HG03575 (cell line): Measurements from ENCODE around the gene INPP5A.
"Not testable (repeated sequence)": the region's sequence is repeated elsewhere in the genome, so short reads cannot be mapped to it uniquely, and the experiment has no call there.

ENCODE experiments used
- ATAC-seq: cut with Tn5 transposase; IDR thresholded peaks from one replicate; pipeline ENCODE4 v1.9.1; 2021; ENCODE audit not compliant: unreplicated experiment, insufficient number of reproducible peaks, low FRiP score; ENCODE audit errors: extremely low read depth

INPP5A gene

DNA sequence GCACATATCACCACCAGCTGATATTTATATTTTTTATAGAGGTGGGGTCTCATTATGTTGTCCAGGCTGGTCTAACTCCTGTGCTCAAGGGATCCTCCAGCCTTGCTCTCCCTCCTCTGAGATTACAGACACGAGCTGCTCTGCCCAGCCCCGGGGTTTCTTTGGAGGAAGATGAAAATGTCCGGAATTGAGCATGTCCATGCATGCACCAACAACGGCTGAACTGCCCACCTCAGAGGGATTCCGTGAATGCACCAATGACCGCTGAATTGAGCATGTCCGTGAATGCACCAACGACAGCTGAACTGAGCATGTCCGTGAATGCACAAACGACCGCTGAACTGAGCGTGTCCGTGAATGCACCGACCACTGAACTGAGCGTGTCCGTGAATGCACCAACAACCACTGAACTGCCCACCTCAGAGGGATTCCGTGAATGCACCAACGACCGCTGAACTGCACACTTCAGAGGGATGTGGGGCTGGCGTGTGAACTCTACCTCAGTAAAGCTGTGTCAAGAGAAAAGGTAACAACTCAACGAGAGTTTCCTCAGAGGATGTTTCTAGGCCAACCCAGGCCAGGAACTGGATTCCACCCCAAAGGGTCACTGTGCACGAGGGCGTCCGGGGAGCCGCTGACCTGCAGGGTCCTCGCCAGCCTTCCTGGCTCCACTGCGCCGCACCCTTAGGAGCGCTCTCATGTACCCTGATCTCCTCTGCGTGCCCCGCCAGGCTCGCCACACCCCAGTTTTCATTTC, 34.9 kb upstream of the INPP5A start:
- no peak for ATAC-seq

DNA sequence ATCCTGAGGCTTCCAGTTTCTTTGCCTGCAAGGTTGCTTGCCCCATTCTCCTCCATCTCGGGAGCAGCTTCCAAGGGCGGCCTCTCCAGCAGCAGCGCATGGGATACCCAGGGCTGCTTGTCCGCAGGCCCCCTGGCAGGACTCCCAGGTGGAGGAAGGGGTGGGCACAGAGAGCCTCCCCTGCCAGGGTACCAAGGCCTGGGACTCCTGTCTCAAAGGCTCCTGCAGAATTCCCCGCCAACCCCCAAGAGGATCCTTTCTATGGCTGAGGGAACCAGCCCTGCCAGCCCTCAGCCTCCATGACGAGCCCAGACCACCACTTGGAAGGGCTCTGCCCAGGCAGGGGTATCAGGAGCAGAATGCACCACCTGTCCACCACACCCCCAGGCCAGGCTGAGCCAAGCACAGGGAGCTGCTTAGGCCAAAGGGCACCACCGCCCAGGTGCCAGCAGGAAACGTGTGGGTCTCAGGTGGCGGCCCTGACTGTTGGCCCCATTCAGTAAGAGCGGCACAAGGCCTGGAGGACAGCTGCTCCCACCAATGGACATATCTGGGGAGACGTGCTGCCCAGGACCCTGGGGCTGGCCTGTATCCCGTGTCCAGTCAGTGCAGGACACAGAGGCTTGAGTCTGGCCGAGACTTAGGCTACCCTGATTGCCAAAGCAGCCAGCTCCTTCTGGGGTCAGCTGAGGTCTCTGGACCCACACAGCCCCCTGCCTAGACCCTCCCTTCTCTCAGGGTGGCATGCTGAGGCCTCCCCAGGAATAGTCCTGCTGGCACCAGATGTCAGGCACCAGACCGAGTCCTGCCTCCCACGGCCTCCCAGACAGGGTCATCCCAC, 33.8 kb upstream of the INPP5A start:
- ATAC-seq, result no peak

DNA sequence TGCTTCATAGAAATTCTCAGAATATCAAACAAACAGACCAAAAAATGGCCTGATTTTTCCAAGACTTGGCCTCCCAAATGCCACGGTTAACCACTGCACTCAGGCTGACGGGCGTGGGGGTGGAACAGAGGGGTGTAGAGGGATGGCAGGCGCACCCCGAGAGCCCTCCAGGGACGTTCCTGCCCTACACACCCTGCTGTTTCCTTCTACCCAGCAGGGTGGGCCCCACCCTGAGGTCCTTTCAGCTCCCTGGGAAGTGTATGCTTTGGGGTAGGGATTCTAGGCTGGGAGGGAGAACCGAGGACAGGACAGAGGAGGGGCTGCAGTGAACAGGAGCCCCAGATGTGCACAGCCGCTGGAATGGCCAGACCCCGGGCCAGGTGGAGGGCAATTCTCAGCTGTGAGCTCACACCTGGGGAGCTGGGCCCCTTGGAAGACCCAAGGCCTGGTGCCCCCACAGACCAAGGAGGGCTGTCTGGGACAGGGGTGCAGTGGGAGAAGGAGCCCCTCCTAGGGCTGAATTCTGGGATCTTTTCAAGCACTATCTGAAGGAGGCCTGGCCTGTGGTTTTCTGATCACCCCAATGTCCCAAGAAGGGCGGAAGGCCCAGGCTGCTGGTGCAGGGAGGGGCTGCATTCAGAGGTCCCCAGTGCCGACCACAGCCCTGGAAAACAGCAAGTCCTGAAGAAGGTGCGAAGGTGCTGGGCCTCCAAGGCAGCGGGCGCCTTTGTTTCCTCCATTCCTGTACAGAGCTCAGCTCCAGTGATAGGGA, 32.9 kb upstream of the INPP5A start:
- ATAC-seq, result no peak

DNA sequence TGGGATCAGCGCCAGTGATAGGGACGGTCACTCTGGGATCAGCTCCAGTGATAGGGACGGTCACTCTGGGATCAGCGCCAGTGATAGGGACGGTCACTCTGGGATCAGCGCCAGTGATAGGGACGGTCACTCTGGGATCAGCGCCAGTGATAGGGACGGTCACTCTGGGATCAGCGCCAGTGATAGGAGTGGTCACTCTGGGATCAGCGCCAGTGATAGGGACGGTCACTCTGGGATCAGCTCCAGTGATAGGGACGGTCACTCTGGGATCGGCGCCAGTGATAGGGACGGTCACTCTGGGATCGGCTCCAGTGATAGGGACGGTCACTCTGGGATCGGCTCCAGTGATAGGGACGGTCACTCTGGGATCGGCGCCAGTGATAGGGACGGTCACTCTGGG, 32.0 kb upstream of the INPP5A start:
- not testable (repeated sequence) for ATAC-seq

DNA sequence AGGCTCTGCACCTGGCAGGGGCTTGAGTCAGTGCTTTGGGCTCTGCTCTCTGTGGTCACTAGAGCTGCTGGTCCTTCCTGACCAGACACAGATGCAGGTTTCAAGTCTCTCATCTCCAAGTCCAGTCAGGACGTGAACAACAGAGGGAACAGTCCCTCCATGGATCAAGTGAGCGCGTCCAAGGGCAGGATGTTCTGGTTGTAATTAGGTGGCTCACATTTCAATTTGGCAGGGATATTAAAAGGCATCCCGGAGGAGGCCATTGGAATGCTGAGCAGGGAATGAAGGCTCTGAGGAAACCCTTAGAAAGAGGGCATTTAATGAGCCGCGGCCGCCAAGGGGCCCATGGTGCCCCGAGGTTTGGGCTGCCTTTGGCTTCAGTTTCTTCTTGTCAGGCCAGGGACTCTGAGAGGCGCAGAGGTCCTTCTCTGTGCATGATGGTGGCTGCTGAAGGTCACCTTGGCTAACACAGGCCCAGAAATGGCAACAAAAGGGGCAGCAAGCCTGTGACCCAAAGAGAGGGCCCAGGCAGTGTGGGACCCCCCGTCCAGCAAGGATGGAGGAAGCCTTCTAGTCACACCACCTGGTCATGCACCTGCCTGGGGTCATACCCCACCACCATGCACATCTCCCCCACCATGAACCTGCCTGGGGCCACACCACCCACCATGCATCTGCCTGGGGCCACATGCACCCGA, 30.7 kb upstream of the INPP5A start:
- no peak for ATAC-seq

DNA sequence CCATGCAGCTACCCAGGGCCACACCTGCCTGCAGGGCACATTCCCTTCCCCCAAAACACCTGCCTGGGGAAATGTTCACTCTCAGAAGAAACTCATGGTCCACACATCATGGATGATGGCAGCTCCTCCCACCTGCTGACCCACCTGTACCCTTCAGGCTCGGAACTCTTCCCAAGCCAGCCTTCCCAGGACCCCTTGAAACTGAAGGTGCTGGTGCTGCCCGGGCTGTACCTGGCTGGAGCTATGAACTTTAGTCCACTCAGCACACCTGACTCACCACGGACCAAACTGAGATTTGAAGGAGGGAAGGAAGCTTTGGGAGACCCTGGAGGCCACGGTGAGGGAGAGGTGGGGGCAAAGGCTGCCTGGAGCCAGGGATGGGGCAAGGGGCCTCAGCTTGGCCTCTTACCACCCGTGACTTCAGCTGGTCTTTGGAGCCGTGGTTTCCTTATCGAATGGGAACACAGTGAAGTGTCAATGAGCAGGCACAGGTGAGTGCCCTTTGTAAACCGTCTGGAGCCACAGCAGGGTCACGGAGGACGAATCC, 30.1 kb upstream of the INPP5A start:
- no peak for ATAC-seq

DNA sequence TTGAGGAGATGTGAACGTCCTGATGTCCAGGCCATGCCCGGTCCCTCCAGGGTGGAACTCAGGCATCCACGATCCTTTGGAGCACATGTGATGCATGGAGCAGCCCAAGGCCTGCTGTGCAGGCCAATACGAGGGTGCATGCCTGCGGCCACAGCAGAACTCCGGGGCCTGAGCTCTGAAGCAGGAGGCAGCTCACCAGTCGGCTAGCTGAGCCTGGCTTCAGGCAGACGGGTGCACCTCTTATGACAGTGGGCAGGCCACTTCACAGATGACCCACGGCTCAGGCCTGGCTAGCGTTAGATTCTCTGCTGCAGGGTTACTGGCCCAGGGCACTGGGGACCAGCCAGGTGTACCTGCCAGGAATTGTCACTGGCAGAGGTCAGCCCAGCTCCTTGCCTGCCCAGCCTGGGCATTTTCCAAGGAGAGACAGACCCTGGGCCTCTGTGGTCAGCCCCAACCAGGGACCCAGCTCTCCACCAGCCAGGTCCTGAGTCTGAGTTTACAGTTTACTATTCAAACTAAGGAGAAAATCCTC, 29.6 kb upstream of the INPP5A start:
- ATAC-seq, result no peak

DNA sequence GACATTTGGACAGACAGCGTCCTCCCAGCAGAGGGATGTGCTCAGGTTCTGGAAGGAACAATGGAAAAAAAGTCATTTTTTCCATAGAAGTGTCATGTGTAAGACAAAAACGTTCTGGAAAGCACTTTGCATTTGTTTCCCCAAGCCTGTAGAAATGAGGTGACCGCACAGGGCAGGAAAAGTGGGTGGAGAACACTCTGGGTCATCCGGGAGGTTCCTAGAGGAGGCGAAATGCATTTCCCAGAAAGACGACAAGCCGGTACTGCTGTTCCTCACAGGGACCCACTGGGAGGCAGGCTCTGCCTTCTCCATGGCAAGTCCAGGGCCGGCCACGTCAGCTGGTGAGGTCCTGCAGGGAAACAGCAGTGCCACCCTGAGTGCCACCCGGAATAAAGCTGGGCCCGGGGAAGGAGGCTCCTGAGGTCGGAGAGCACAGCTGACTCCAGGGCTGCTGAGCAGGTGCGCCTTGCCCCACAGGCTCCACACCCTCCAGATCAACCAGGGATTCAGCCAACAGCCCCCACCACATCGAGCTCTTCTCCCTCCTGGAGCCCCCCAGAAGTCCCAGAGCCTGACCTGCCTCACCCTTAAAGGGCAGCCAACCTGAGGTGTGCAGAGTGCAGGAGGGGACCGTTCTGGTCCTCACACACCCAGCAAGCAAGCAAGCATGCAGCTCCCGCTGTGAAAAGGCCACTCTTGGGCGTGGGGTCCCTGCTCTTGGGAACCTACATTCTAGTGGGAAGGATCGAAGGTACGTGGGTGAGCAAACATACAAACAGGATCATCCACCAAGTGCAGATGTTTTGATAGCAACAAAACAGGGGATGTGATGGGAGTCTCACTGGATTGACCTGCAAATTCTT, 28.8 kb upstream of the INPP5A start:
- no peak for ATAC-seq

- ATAC-seq, result no peak
Observed at GRCh38 chr10:132509506-132510173, 27.9 kb upstream of the INPP5A start.

DNA sequence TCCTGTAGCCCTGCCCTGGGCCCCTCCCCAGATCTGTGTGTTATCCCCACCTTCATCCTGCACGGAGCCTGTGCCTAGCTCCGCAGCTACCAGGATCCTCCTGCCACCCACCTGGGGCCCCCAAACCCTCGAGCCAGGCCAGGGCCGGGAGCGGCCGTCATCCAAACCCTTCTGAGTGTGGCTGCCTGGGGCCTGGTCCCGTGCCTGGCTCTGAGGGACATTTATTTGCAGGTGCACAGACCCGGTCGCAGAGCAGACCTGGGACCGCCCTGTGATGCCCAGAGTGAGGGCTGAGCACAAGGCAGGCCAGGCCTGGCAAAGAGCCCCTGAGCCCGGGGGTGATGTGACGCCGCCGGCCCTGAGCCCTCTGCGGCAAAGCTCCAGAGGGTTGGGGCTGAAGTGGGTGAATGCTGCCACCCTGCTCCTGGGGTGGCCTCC, 27.4 kb upstream of the INPP5A start:
- no peak for ATAC-seq

- no peak for ATAC-seq
Observed at GRCh38 chr10:132511121-132512051, 26.2 kb upstream of the INPP5A start.

- no peak for ATAC-seq
Observed at GRCh38 chr10:132512052-132512442, 25.5 kb upstream of the INPP5A start.

GRCh38 chr10:132512693-132513345, 24.8 kb upstream of the INPP5A start:
- ATAC-seq, result no peak

DNA sequence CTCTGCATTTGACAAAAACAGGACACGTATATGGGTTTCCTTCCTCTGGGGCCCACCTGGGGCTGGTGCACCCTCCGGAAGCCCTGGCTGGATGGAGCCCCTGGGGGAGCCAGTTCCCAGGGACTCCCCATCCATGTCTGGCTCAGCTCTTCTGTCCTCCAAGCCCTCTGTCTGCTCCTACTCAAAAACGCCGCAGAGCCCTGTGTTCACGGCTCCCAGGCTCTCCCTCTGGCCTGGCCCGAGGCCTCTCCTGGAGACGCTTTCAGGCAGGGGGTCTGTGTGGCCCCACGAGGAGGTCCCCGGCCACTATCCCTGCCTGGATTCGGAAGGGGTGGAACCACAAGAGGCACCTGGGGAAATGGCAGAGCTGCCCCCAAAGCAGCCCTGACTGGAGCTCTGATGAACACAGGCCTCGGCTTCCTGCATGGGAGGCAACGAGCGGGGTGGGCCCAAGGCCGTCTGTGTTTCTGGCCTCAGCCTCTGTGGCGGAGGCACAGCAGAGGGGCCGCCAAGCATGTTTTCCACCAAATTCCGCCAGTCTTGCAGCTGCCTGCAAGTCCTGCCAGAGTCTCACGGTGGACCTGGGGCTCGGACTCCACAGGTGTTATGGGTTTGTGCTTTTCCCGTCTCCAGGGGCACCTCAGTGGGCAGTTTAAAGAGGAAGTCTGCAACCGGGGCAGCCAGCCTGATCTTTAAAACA, 22.6 kb upstream of the INPP5A start:
- ATAC-seq, result no peak
